ENCODE results near the gene CTBP2. TPM values are rescaled to one million over a fixed set of nuclear protein-coding genes. Genes with fewer than 3 reads are reported as not detected.

Gene CTBP2
- total RNA-seq, 1 donor from 2014 or later = 57.7 TPM

GRCh38 chr10:125052146-125052545 lies 108.2 kb downstream of the CTBP2 start:
- H3K27ac ChIP-seq = peak overlapping the region; percentile 99
- TF ChIP-seq CTCF (IDR thresholded peaks at IDR 0.05) = no peak
- no peaks in the 10 kb centered on the region for H3K36me3 ChIP-seq
- no peaks in the 10 kb centered on the region for H3K27me3 ChIP-seq
- intact Hi-C loops (cut with DNase I) = loop anchor here (5.0 to 10.0 kb wide), 3 partner anchors 40 to 307 kb away; partner anchors contain the start of genes EEF1AKMT2 and FAM53B
- no peaks in the 10 kb centered on the region for H3K9me3 ChIP-seq
- H3K4me3 ChIP-seq = no peak overlapping the region
- peaks cover 24 to 73% of the 10 kb centered on the region in 2 donors for H3K4me1 ChIP-seq
- DNase-seq (ENCODE audit: low spot score in 2 of 2) = no peak

GRCh38 chr10:125050383-125050782 lies 110.0 kb downstream of the CTBP2 start:
- no peaks in the 10 kb centered on the region for H3K9me3 ChIP-seq
- intact Hi-C loops (cut with DNase I) = loop anchor here (5.0 to 10.0 kb wide), 3 partner anchors 42 to 306 kb away; partner anchors contain the start of genes EEF1AKMT2 and FAM53B
- no peak overlapping the region for H3K4me3 ChIP-seq
- TF ChIP-seq CTCF (IDR thresholded peaks at IDR 0.05) = no peak
- H3K27me3 ChIP-seq = no peaks in the 10 kb centered on the region
- peaks cover 13 to 71% of the 10 kb centered on the region in 2 donors for H3K4me1 ChIP-seq
- H3K36me3 ChIP-seq = no peaks in the 10 kb centered on the region
- DNase-seq (ENCODE audit: low spot score in 2 of 2) = no peak
- H3K27ac ChIP-seq = peak overlapping the region; percentile 53 to 67

DNA sequence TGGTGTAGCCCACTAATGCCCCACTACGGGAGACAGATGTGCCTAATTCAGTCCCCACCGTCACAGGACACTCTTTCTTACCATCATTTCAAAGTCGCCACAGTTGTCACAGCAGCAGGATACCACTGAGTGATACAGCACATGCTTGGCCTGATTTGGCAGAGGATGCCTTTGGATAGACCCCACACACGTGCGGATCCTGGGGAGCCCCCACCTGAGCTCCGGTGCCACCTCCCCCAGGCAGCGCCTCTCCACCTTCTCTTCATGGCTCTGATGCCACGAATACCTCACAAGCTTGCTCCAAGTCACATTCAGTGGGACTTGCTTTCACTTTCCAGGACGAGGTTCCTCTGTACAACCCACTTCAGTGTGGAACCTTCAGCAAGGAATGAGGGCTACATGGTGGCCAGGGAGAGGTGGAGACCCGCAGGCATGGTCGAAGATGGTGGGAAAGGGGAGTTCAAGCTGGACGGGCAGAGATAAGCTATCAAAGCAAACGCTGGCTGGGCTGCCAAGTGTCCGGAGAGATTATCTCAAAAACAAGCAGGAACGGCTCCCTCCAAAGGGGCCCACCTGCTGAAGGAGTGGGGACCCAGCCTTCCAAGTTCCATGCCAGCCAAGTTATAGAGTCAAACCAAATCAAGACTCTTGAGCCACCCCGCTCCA lies 111.0 kb downstream of the CTBP2 start:
- Histone ChIP-seq H3K9me3 (no peaks in the 10 kb centered on the region), H3K27me3 (no peaks in the 10 kb centered on the region), H3K4me1 (peaks cover 15 to 71% of the 10 kb centered on the region in 2 donors), H3K36me3 (no peaks in the 10 kb centered on the region), H3K27ac (peak overlapping the region; percentile 55 to 67), H3K4me3 (peak overlapping the region in 1 of 2 donors; percentile 44)
- DNase-seq (ENCODE audit: low spot score in 2 of 2) = no peak
- intact Hi-C loops (cut with DNase I) = no loop called here
- TF ChIP-seq CTCF (IDR thresholded peaks at IDR 0.05) = no peak

GRCh38 chr10:125048094-125048864 lies 112.1 kb downstream of the CTBP2 start:
- Histone ChIP-seq H3K4me1 (peaks cover 22 to 67% of the 10 kb centered on the region in 2 donors), H3K27me3 (no peaks in the 10 kb centered on the region), H3K36me3 (no peaks in the 10 kb centered on the region), H3K9me3 (no peaks in the 10 kb centered on the region), H3K27ac (peak overlapping the region; percentile 55 to 67), H3K4me3 (peak overlapping the region in 1 of 2 donors; percentile 45)
- TF ChIP-seq CTCF (IDR thresholded peaks at IDR 0.05) = peak; percentile 92 to 97 (median 96)
- peak; percentile 24 to 92 for DNase-seq (ENCODE audit: low spot score in 2 of 2)
- intact Hi-C loops (cut with DNase I) = loop anchor here (1.0 kb wide), 1 partner anchor 13 kb away; no protein-coding TSS in a partner anchor

GRCh38 chr10:125043841-125044658 lies 116.3 kb downstream of the CTBP2 start:
- no peak for TF ChIP-seq CTCF (IDR thresholded peaks at IDR 0.05)
- no peaks in the 10 kb centered on the region for H3K9me3 ChIP-seq
- H3K27me3 ChIP-seq = no peaks in the 10 kb centered on the region
- H3K27ac ChIP-seq = peak overlapping the region; percentile 67 to 69
- no peak for DNase-seq (ENCODE audit: low spot score in 2 of 2)
- H3K36me3 ChIP-seq = no peaks in the 10 kb centered on the region
- H3K4me1 ChIP-seq = peaks cover 29 to 66% of the 10 kb centered on the region in 2 donors
- intact Hi-C loops (cut with DNase I) = no loop called here
- H3K4me3 ChIP-seq = no peak overlapping the region

Data from ascending aorta (tissue), 2 donors.